ENCODE data around the gene MT1A.
A peak's percentile ranks its signal among the peaks of the same experiment; 100 is the strongest.

MT1A gene

GRCh38 chr16:56681939-56682702 is 43.7 kb downstream of the MT1A start, which contains the start of gene MT1X:
Gene MT1X, plus strand, starts transcription at chr16:56682470. Its CDS starts 71 bp downstream, at chr16:56682541.
- DNase-seq (ENCODE audit: low read depth): peak; percentile 81

- DNase-seq (ENCODE audit: low read depth): no peak
Observed at GRCh38 chr16:56682703-56683397, 44.4 kb downstream of the MT1A start.

GRCh38 chr16:56683424-56684172 is 45.1 kb downstream of the MT1A start:
- no peak for DNase-seq (ENCODE audit: low read depth)

- DNase-seq (ENCODE audit: low read depth): no peak
Observed at GRCh38 chr16:56684256-56684925, 45.9 kb downstream of the MT1A start.

- DNase-seq (ENCODE audit: low read depth): no peak
Observed at GRCh38 chr16:56684926-56685590, 46.6 kb downstream of the MT1A start.

GRCh38 chr16:56686758-56687157 is 48.3 kb downstream of the MT1A start:
- no peak for DNase-seq (ENCODE audit: low read depth)

- no peak for DNase-seq (ENCODE audit: low read depth)
Observed at GRCh38 chr16:56688762-56689161, 50.3 kb downstream of the MT1A start.

GRCh38 chr16:56689171-56689570 is 50.7 kb downstream of the MT1A start:
- no peak for DNase-seq (ENCODE audit: low read depth)
